HepG2 (cell line): Measurements from ENCODE around the gene ADRM1. TPM values are rescaled to one million over a fixed set of nuclear protein-coding genes. Genes with fewer than 3 reads are reported as not detected.

Source experiments
- ATAC-seq: fragments of 200-7000 bp; cut with Tn5 transposase; 3 replicates; pipeline ENCODE4 v1.9.1; 2020; ENCODE audit warnings: mild to moderate bottlenecking, moderate library complexity
- BruUV-seq: library from RNA; stranded (reverse); fragments of 400-500 nt; replicated peaks from 2 replicates; lab custom pipeline; 2021; lab: Mats Ljungman, UMichigan
- CTCF ChIA-PET: fragments of 300-600 bp; formaldehyde crosslinking; extraction: SDS; loops from one replicate; lab custom pipeline; 2021; ENCODE audit warnings: low total read pairs, inconsistent platforms, low intra/inter-chr PET ratio; lab: Yijun Ruan, JAX
- POLR2A ChIA-PET: fragments of 350-600 bp; sonication (Branson Sonifier 250); formaldehyde crosslinking; loops from one replicate; lab custom pipeline; 2020; ENCODE audit warnings: antibody characterized with exemption, inconsistent platforms; lab: Yijun Ruan, JAX
- DNase-seq: peaks from one replicate; pipeline ENCODE4 v3.0.0-alpha.2; 2015; ENCODE audit warnings: low spot score
- FAIRE-seq: peaks from 3 replicates; lab custom pipeline; 2011; peaks lifted over from hg19 to GRCh38; lab: Jason Lieb, UNC
- H2AFZ ChIP-seq: one replicate; pipeline ENCODE4 v1.6.1; 2011; ENCODE audit warnings: low read length, inconsistent platforms
- H3K27ac ChIP-seq: fragments of 300-600 bp; 3 replicates; pipeline ENCODE4 v1.8.0; 2011; ENCODE audit warnings: mixed run types, mild to moderate bottlenecking, mixed read lengths, low read length, inconsistent platforms; ENCODE audit not compliant: insufficient read depth; ENCODE audit errors: extremely low read length
- H3K27me3 ChIP-seq, 2 experiments: fragments of 200-600 bp in 1 of 2; 2 replicates in 1 of 2; 3 replicates in 1 of 2; pipeline versions ENCODE4 v1.6.0 to v1.8.0; 2011; ENCODE audit warnings: low read length in 2 of 2, mild to moderate bottlenecking in 2 of 2, moderate library complexity in 2 of 2, inconsistent platforms in 1 of 2; ENCODE audit not compliant: insufficient read depth in 2 of 2, control insufficient read depth in 1 of 2
- H3K36me3 ChIP-seq, 2 experiments: fragments of 200-600 bp in 1 of 2; replicated peaks in 1 of 2; 2 replicates in 1 of 2; 3 replicates in 1 of 2; pipeline versions ENCODE4 v1.5.1 to v1.8.0; 2011; ENCODE audit warnings: low read length in 2 of 2, inconsistent platforms in 1 of 2; ENCODE audit not compliant: insufficient read depth in 2 of 2, control insufficient read depth in 1 of 2
- H3K4me1 ChIP-seq: 2 replicates; pipeline ENCODE4 v1.5.1; 2012; ENCODE audit warnings: low read length, inconsistent platforms; ENCODE audit not compliant: insufficient read depth
- H3K4me2 ChIP-seq: 2 replicates; pipeline ENCODE4 v1.6.0; 2011; ENCODE audit warnings: low read depth, low read length, inconsistent platforms
- H3K4me3 ChIP-seq, 3 experiments: fragments of 200-600 bp in 1 of 3; sonication (generic), shearing (Covaris generic) in 1 of 3; replicated peaks in 1 of 3; 2 replicates each; pipeline ENCODE4 v1.5.1; 2011 to 2016; ENCODE audit warnings: low read length in 3 of 3, inconsistent platforms in 2 of 3, low read depth in 2 of 3, mild to moderate bottlenecking in 2 of 3, control low read depth in 1 of 3, mixed read lengths in 1 of 3; ENCODE audit not compliant: insufficient read depth in 1 of 3
- H3K79me2 ChIP-seq: one replicate; pipeline ENCODE4 v1.6.1; 2011; ENCODE audit warnings: low read length, inconsistent platforms; ENCODE audit not compliant: insufficient read depth
- H3K9ac ChIP-seq: 2 replicates; pipeline ENCODE4 v1.6.0; 2011; ENCODE audit warnings: mild to moderate bottlenecking, low read depth, low read length, inconsistent platforms; ENCODE audit not compliant: insufficient read depth
- H3K9me3 ChIP-seq: 2 replicates; pipeline ENCODE4 v1.5.1; 2012; ENCODE audit warnings: mild to moderate bottlenecking, low read length
- H4K20me1 ChIP-seq: 2 replicates; pipeline ENCODE4 v1.6.0; 2011; ENCODE audit warnings: inconsistent platforms, mild to moderate bottlenecking, low read length, moderate library complexity; ENCODE audit not compliant: insufficient read depth
- MAZ ChIP-seq, 2 experiments: sonication (generic) in 1 of 2; formaldehyde crosslinking in 1 of 2; IDR thresholded peaks; 2 replicates each; pipeline versions ENCODE4 v1.5.0 to v1.6.1; 2012 to 2020; ENCODE audit warnings: low read depth in 2 of 2, mild to moderate bottlenecking in 2 of 2, borderline replicate concordance in 1 of 2, improper control_type of control experiment in 1 of 2, low read length in 1 of 2, missing genetic modification reagents in 1 of 2, moderate library complexity in 1 of 2
- PHF20 ChIP-seq: sonication (generic); formaldehyde crosslinking; IDR thresholded peaks from 2 replicates; pipeline ENCODE4 v1.5.0; 2020; ENCODE audit warnings: mild to moderate bottlenecking, missing genetic modification reagents
- RNF2 ChIP-seq: fragments of 450-650 bp; conservative IDR thresholded peaks from 2 replicates; pipeline ENCODE4 v1.6.1; 2016; ENCODE audit warnings: low read depth
- SSRP1 ChIP-seq: IDR thresholded peaks from 2 replicates; pipeline ENCODE4 v1.6.1; 2016; ENCODE audit warnings: control low read depth
- ZNF605 ChIP-seq: sonication (generic); formaldehyde crosslinking; IDR thresholded peaks from 2 replicates; pipeline ENCODE4 v1.8.0; 2022; ENCODE audit warnings: mild to moderate bottlenecking, missing genetic modification reagents
- ZNF782 ChIP-seq: sonication (generic); formaldehyde crosslinking; IDR thresholded peaks from 2 replicates; pipeline ENCODE4 v1.4.0; 2020; ENCODE audit warnings: missing genetic modification reagents, mild to moderate bottlenecking, borderline replicate concordance
- WGBS: methylation state at CpG from one replicate; pipeline ENCODE4 v1.1.6; 2017; ENCODE audit warnings: low lambda C conversion rate; 5-methylcytosine and 5-hydroxymethylcytosine counted together
- in situ Hi-C: cut with HindIII; loops from 2 replicates; pipeline ENCODE4 v1.10.0; 2017; ENCODE audit warnings: low pct_unique_long_range_greater_than_20kb; ENCODE audit not compliant: extremely low pct_ligation_motif_present
- intact Hi-C: fragments of 100-400 bp; cut with micrococcal nuclease; formaldehyde crosslinking; loops from one replicate; pipeline ENCODE4 v1.10.0; 2022; ENCODE audit not compliant: unreplicated experiment
- polyA plus RNA-seq, 8 experiments: library from polyadenylated mRNA; depleted of rRNA in 3 of 8; stranded (reverse) in 7 of 8; unstranded in 1 of 8; fragments of >200 nt; fragmentation: Illumina TruSeq in 4 of 8; extraction: Trizol in 4 of 8; gene quantifications; 2 replicates each; pipeline versions ENCODE4 v1.2.1 to v1.2.3, GENCODE V29; 2011 to 2016; ENCODE audit warnings: low read depth in 4 of 8, missing spikeins in 1 of 8, mixed read lengths in 1 of 8; ENCODE audit not compliant: insufficient read depth in 1 of 8
- total RNA-seq, 5 experiments: library from RNA; depleted of rRNA; stranded (reverse); fragments of >200 nt; fragmentation: Illumina TruSeq; extraction: Trizol; gene quantifications; 2 replicates each; pipeline ENCODE4 v1.2.3, GENCODE V29; 2016; ENCODE audit warnings: low read depth in 1 of 5
- TF ChIP-seq, protein P1 (sequence below): sonication (generic); formaldehyde crosslinking; IDR thresholded peaks from 2 replicates; pipeline ENCODE4 v1.8.1; 2023; ENCODE audit warnings: mild to moderate bottlenecking, missing genetic modification reagents
- TF ChIP-seq, protein P2 (sequence below): sonication (generic); formaldehyde crosslinking; IDR thresholded peaks from 2 replicates; pipeline ENCODE4 v1.5.0; 2020; ENCODE audit warnings: missing genetic modification reagents

ADRM1 gene
- total and polyA plus RNA-seq, 2 of the 13 experiments (the other 11 are each of a cell fraction or from before 2014, with no cell fraction given): 92.9 to 154 TPM

- no peak for TF ChIP-seq PHF20
- TF ChIP-seq ZNF782 (CRISPR knock-in tag): no peak
- TF ChIP-seq, protein P1, sequence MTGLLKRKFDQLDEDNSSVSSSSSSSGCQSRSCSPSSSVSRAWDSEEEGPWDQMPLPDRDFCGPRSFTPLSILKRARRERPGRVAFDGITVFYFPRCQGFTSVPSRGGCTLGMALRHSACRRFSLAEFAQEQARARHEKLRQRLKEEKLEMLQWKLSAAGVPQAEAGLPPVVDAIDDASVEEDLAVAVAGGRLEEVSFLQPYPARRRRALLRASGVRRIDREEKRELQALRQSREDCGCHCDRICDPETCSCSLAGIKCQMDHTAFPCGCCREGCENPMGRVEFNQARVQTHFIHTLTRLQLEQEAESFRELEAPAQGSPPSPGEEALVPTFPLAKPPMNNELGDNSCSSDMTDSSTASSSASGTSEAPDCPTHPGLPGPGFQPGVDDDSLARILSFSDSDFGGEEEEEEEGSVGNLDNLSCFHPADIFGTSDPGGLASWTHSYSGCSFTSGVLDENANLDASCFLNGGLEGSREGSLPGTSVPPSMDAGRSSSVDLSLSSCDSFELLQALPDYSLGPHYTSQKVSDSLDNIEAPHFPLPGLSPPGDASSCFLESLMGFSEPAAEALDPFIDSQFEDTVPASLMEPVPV (CRISPR knock-in tag): no peak
- no peak for TF ChIP-seq RNF2
Measured at GRCh38 chr20:62263396-62263795, 39.4 kb upstream of the ADRM1 start (continued).

DNA sequence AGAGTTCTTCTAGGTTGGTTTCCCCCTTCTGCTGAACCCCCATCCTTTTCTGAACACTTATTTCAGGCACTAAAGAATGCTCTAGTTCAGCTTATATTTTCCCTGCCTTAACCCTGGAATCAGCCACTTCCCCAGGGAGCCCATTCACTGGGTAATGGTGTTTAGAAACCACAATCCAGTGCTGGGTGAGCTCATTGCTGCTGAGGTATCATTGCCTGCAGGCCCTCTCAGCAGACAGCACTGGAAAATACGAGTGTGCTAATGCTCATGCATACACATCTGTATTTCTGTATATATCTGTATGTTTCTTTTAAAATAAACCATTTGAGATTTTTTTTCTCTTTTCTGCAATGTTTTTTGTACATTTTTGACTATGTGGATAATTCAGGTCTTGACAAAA, 37.4 kb upstream of the ADRM1 start:
- WGBS: 97% methylated on average over 1 of the region's 1 CpG
- POLR2A ChIA-PET: no interaction called here

More for the DNA sequence above, 37.4 kb upstream of the ADRM1 start:
- no peak for FAIRE-seq
- TSS peak; percentile 18 for BruUV-seq
- Histone ChIP-seq H2AFZ (no peak overlapping the region), H4K20me1 (peaks cover 18% of the 10 kb centered on the region; the same call in 1 of the 2 replicates), H3K4me1 (0 out of 2 replicates have a peak, but pooled peaks cover 7% of the 10 kb centered on the region), H3K4me2 (no peak overlapping the region), H3K27ac (no peak overlapping the region), H3K4me3 (no peak overlapping the region), H3K79me2 (no peaks in the 10 kb centered on the region), H3K27me3 (no peaks in the 10 kb centered on the region), H3K36me3 (peaks cover 48 to 75% of the 10 kb centered on the region in 2 experiments), H3K9ac (no peak overlapping the region), H3K9me3 (no peaks in the 10 kb centered on the region)
- ATAC-seq: no peak
- no peak for DNase-seq
- intact Hi-C loops (no loop called here), in situ Hi-C loops (no loop called here)
- CTCF ChIA-PET: no interaction called here
- TF ChIP-seq ZNF605 (CRISPR knock-in tag) (peak; percentile 100), SSRP1 (CRISPR knock-in tag) (no peak), MAZ (IDR thresholded peaks at IDR 0.05; ENCODE audit: borderline replicate concordance, low read depth, low read length) (no peak), MAZ (CRISPR knock-in tag; IDR thresholded peaks at IDR 0.05; ENCODE audit: low read depth) (no peak)
- TF ChIP-seq, protein P2, sequence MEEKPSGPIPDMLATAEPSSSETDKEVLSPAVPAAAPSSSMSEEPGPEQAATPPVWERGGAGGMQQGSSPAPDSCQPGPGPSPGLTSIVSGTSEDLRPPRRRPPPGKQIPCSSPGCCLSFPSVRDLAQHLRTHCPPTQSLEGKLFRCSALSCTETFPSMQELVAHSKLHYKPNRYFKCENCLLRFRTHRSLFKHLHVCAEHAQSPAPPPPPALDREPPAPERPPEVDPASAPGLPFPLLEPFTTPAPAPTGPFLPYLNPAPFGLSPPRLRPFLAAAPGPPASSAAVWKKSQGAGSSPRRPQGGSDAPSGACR (CRISPR knock-in tag): no peak
